ENCODE results near the gene USP6NL. TPM values are rescaled to one million over a fixed set of nuclear protein-coding genes. Genes with fewer than 3 reads are reported as not detected.

USP6NL gene
- total RNA-seq, 1 experiment from 2014 or later: 38.7 TPM

GRCh38 chr10:11449761-11450160 lies 161.7 kb downstream of the USP6NL start:
- POLR2A ChIA-PET (ENCODE audit: low non-redundant PET): no interaction called here
- Histone ChIP-seq H3K4me3 (ENCODE audit: low read depth, low read length, poor library complexity, severe bottlenecking) (no peak overlapping the region), H3K36me3 (ENCODE audit: insufficient read depth, low read length, poor library complexity, severe bottlenecking) (no peaks in the 10 kb centered on the region), H3K9me3 (ENCODE audit: low read depth, low read length, poor library complexity, severe bottlenecking) (no peaks in the 10 kb centered on the region), H3K27ac (ENCODE audit: low read depth, low read length, poor library complexity, severe bottlenecking) (no peak overlapping the region), H3K27me3 (replicated peaks; ENCODE audit: insufficient read depth, low read depth, low read length, poor library complexity) (no peaks in the 10 kb centered on the region), H3K4me1 (ENCODE audit: insufficient read depth, low read length, poor library complexity, severe bottlenecking) (peaks cover 4% of the 10 kb centered on the region)
- intact Hi-C loops (cut with micrococcal nuclease; ENCODE audit: unreplicated experiment): no loop called here
- no TSS peak for BruUV-seq (replicated peaks)
- CTCF ChIA-PET: no interaction called here
- TF ChIP-seq, protein P1, sequence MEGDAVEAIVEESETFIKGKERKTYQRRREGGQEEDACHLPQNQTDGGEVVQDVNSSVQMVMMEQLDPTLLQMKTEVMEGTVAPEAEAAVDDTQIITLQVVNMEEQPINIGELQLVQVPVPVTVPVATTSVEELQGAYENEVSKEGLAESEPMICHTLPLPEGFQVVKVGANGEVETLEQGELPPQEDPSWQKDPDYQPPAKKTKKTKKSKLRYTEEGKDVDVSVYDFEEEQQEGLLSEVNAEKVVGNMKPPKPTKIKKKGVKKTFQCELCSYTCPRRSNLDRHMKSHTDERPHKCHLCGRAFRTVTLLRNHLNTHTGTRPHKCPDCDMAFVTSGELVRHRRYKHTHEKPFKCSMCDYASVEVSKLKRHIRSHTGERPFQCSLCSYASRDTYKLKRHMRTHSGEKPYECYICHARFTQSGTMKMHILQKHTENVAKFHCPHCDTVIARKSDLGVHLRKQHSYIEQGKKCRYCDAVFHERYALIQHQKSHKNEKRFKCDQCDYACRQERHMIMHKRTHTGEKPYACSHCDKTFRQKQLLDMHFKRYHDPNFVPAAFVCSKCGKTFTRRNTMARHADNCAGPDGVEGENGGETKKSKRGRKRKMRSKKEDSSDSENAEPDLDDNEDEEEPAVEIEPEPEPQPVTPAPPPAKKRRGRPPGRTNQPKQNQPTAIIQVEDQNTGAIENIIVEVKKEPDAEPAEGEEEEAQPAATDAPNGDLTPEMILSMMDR (conservative IDR thresholded peaks at IDR 0.05; ENCODE audit: low read depth, low read length): no peak
- no peak for TF ChIP-seq EZH2 (IDR thresholded peaks at IDR 0.05; ENCODE audit: borderline replicate concordance, low read depth, low read length, poor library complexity, severe bottlenecking)
- no peak for DNase-seq (ENCODE audit: low spot score)

DNA sequence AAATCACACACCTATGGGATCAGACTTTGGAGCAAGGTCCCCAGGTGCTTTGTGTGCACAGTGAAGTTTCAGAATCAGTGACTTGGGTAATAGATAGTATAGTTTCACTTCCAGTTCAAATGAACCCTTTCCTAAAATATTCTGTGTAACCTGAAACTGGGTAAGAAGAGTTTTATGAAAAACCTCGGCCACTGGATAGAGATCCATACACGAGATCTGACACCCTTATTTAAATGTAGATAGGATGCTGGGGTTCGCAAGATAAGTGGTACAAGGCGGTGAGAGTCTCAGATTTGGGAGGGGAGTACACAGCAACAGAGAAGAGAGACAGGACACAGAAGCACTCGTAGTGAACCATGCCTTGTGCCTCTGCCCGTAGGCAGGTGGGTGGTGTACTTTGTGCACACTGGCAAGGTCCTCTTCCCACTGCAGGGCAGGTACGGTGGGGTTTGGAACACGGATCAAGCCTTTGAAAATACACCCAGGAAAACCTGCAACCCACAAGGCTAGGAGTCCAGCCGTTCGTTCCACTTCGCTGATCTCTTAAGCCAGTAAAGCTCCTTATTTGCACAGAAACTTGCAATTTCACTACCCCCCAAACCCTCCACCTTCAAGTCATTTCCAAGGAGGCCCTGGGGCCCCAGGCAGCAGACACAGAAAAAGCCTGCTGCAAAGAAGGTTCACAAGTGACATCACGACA lies 162.8 kb downstream of the USP6NL start:
- no peak for DNase-seq (ENCODE audit: low spot score)
- Histone ChIP-seq H3K27me3 (replicated peaks; ENCODE audit: insufficient read depth, low read depth, low read length, poor library complexity) (no peaks in the 10 kb centered on the region), H3K4me1 (ENCODE audit: insufficient read depth, low read length, poor library complexity, severe bottlenecking) (peaks cover 4% of the 10 kb centered on the region), H3K36me3 (ENCODE audit: insufficient read depth, low read length, poor library complexity, severe bottlenecking) (no peaks in the 10 kb centered on the region), H3K4me3 (ENCODE audit: low read depth, low read length, poor library complexity, severe bottlenecking) (no peak overlapping the region), H3K27ac (ENCODE audit: low read depth, low read length, poor library complexity, severe bottlenecking) (no peak overlapping the region), H3K9me3 (ENCODE audit: low read depth, low read length, poor library complexity, severe bottlenecking) (no peaks in the 10 kb centered on the region)
- CTCF ChIA-PET: no interaction called here
- intact Hi-C loops (cut with micrococcal nuclease; ENCODE audit: unreplicated experiment): no loop called here
- BruUV-seq (replicated peaks): no TSS peak
- POLR2A ChIA-PET (ENCODE audit: low non-redundant PET): no interaction called here
- no peak for TF ChIP-seq EZH2 (IDR thresholded peaks at IDR 0.05; ENCODE audit: borderline replicate concordance, low read depth, low read length, poor library complexity, severe bottlenecking)
- TF ChIP-seq, protein P1 (conservative IDR thresholded peaks at IDR 0.05; ENCODE audit: low read depth, low read length): no peak

DNA sequence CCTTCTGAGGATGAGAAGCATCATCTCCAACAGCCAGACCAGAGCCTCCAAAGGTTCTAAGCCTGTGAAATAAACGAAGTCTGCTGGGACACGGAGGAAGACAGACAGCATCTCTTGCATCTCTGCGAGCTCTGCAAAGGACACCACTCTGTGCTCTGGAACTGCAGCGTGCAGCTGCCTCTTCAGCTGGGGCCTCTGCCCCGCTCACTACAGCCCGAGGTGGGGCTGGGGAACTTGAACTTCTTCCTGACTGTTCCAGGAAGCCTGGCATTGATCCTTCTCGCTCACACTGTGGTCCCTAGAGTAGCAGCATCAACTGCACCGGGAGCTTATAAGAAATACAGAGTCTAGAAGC lies 163.3 kb downstream of the USP6NL start:
- H3K9me3 ChIP-seq (ENCODE audit: low read depth, low read length, poor library complexity, severe bottlenecking): no peaks in the 10 kb centered on the region
- peaks cover 4% of the 10 kb centered on the region for H3K4me1 ChIP-seq (ENCODE audit: insufficient read depth, low read length, poor library complexity, severe bottlenecking)
- TF ChIP-seq, protein P1 (conservative IDR thresholded peaks at IDR 0.05; ENCODE audit: low read depth, low read length): no peak
- TF ChIP-seq EZH2 (IDR thresholded peaks at IDR 0.05; ENCODE audit: borderline replicate concordance, low read depth, low read length, poor library complexity, severe bottlenecking): no peak
- H3K27ac ChIP-seq (ENCODE audit: low read depth, low read length, poor library complexity, severe bottlenecking): no peak overlapping the region
- ChIA-PET POLR2A (ENCODE audit: low non-redundant PET) (no interaction called here), CTCF (no interaction called here)
- no TSS peak for BruUV-seq (replicated peaks)
- no peaks in the 10 kb centered on the region for H3K27me3 ChIP-seq (replicated peaks; ENCODE audit: insufficient read depth, low read depth, low read length, poor library complexity)
- DNase-seq (ENCODE audit: low spot score): no peak
- H3K36me3 ChIP-seq (ENCODE audit: insufficient read depth, low read length, poor library complexity, severe bottlenecking): no peaks in the 10 kb centered on the region
- H3K4me3 ChIP-seq (ENCODE audit: low read depth, low read length, poor library complexity, severe bottlenecking): no peak overlapping the region
- intact Hi-C loops (cut with micrococcal nuclease; ENCODE audit: unreplicated experiment): no loop called here

Measured in A673 (cell line).